H1 (cell line): ENCODE data around the gene INO80. TPM values are rescaled to one million over a fixed set of nuclear protein-coding genes. Genes with fewer than 3 reads are reported as not detected.

Experiments
- NRF1 ChIP-seq: IDR thresholded peaks from 2 replicates; pipeline ENCODE4 v1.6.1; 2011; ENCODE audit warnings: mild to moderate bottlenecking, low read depth, low read length, improper control_type of control experiment
- TAF7 ChIP-seq: optimal IDR thresholded peaks from 2 replicates; pipeline ENCODE3; 2011; ENCODE audit warnings: low read depth, mild to moderate bottlenecking, inconsistent platforms, low read length, moderate library complexity, borderline replicate concordance
- polyA plus RNA-seq, 7 experiments: library from polyadenylated mRNA; depleted of rRNA in 3 of 7; stranded (reverse) in 5 of 7; unstranded in 2 of 7; fragments of >200 nt in 5 of 7; fragments of 200-250 nt in 2 of 7; gene quantifications; 1 replicate in 5 of 7; 2 replicates in 1 of 7; 4 replicates in 1 of 7; pipeline versions ENCODE4 v1.2.1 to v1.2.3, GENCODE V29; 2011 to 2013; ENCODE audit warnings: missing spikeins in 2 of 7, mixed read lengths in 2 of 7
- total RNA-seq: library from RNA; stranded (reverse); fragmentation: NEBNext Ultra II Directional; extraction: Animal tissue kit (Norgen Biotek cat#: 25700); gene quantifications from 2 replicates; pipeline ENCODE4 v1.2.1, GENCODE V29; 2021
- TF ChIP-seq, protein P1 (sequence below): IDR thresholded peaks from 2 replicates; pipeline ENCODE4 v1.6.1; 2011; ENCODE audit warnings: low read length, improper control_type of control experiment

The INO80 gene
- total and polyA plus RNA-seq, 2 of the 8 experiments (the other 6 are each of a cell fraction or from before 2014, with no cell fraction given) = 4.3 to 24.5 TPM

DNA sequence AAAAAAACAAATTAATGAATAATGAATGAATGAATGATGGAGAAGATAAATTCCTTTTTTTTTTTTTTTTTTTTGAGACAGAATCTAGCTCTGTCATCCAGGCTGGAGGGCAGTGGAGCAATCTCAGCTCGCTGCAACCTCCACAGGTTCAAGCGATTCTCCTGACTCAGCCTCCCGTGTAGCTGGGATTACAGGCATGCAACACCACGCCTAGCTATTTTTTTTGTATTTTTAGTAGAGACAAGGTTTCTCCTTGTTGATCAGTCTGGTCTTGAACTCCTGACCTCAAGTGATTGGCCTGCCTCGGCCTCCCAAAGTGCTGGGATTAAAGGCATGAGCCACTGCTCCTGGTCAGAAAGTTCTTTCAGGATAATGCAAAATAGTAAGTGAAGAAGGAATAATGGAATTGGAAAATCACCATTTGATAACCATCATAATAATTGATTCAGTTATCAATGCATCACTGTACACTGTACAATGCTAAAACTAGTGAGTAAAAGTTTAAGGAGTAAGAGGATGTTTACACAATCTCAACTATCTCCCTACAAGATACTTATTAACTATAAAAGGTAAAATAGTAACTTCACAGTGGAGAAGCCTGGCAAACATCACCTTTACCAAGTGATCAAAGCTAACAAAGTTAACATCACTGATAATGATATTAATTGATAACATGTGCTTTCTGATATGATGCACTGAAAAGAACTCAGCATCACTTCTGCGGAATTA, 12.3 kb upstream of the INO80 start (continued):
- no peak for TF ChIP-seq TAF7
- no peak for TF ChIP-seq NRF1
- TF ChIP-seq, protein P1, sequence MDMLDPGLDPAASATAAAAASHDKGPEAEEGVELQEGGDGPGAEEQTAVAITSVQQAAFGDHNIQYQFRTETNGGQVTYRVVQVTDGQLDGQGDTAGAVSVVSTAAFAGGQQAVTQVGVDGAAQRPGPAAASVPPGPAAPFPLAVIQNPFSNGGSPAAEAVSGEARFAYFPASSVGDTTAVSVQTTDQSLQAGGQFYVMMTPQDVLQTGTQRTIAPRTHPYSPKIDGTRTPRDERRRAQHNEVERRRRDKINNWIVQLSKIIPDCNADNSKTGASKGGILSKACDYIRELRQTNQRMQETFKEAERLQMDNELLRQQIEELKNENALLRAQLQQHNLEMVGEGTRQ = no peak
